Spinal cord (tissue), 10 donors: ENCODE data around the gene DISP1. TPM values are rescaled to one million over a fixed set of nuclear protein-coding genes. Genes with fewer than 3 reads are reported as not detected.
A peak's percentile ranks its signal among the peaks of the same experiment; 100 is the strongest.

Experiments
- DNase-seq, 6 donors: peaks; one replicate each; pipeline versions ENCODE4 v3.0.0 to v3.0.0-alpha.2; 2013 to 2015; ENCODE audit warnings: low spot score in 6 of 6, low read depth in 4 of 6
- H3K27ac ChIP-seq: one replicate; pipeline ENCODE4 v1.5.1; 2013; ENCODE audit warnings: low read depth, low read length, control low read depth
- H3K27me3 ChIP-seq: one replicate; pipeline ENCODE4 v1.6.1; 2013; ENCODE audit warnings: low read length; ENCODE audit not compliant: control insufficient read depth, insufficient read depth
- H3K36me3 ChIP-seq: one replicate; pipeline ENCODE4 v1.6.1; 2013; ENCODE audit warnings: low read length; ENCODE audit not compliant: control insufficient read depth, insufficient read depth
- H3K4me1 ChIP-seq: one replicate; pipeline ENCODE4 v1.6.1; 2013; ENCODE audit warnings: low read length; ENCODE audit not compliant: control insufficient read depth, insufficient read depth
- H3K4me3 ChIP-seq: one replicate; pipeline ENCODE4 v1.5.1; 2013; ENCODE audit warnings: low read depth, low read length, control low read depth
- H3K9me3 ChIP-seq: one replicate; pipeline ENCODE4 v1.6.1; 2013; ENCODE audit warnings: low read length; ENCODE audit not compliant: control insufficient read depth, insufficient read depth
- WGBS: methylation state at CpG from one replicate; pipeline ENCODE4 v1.1.5; 2013; ENCODE audit warnings: missing lambda C conversion rate; ENCODE audit not compliant: insufficient coverage; 5-methylcytosine and 5-hydroxymethylcytosine counted together
- long read RNA-seq, 4 donors: transcript quantifications; one replicate each; lab custom pipeline, GENCODE V29; 2026
- polyA plus RNA-seq, 2 donors: library from polyadenylated mRNA; unstranded; fragments of 120-200 nt; gene quantifications; one replicate each; pipeline ENCODE4 v1.2.1, GENCODE V29; 2013; ENCODE audit not compliant: insufficient read length in 2 of 2
- total RNA-seq, 2 donors: library from RNA; depleted of rRNA in 1 of 2; stranded (reverse); fragments of 120-200 nt in 1 of 2; fragments of >200 nt in 1 of 2; gene quantifications; one replicate each; pipeline versions ENCODE4 v1.2.3 to v1.2.4, GENCODE V29; 2013 to 2014
- donor health status: healthy.

DISP1 gene
- 10 to 100 TPM; 11.7 to 18.8 TPM for total RNA-seq
- 10 to 100 TPM in 1 of 2 donors, 1 to 10 TPM in 1; 6.9 to 10.7 TPM for polyA plus RNA-seq
- long read RNA-seq, donor 1 = 0 reads
- long read RNA-seq, donor 2 = 0 reads
- long read RNA-seq, donor 3 = 0 reads
- long read RNA-seq, donor 4, full-length matches to known transcripts = 6 of 6 reads
- long read RNA-seq, donor 4, partial matches to known transcripts = 0 of 6 reads
- long read RNA-seq, donor 4, other reads (novel, unspliced or antisense) = 0 of 6 reads

DNA sequence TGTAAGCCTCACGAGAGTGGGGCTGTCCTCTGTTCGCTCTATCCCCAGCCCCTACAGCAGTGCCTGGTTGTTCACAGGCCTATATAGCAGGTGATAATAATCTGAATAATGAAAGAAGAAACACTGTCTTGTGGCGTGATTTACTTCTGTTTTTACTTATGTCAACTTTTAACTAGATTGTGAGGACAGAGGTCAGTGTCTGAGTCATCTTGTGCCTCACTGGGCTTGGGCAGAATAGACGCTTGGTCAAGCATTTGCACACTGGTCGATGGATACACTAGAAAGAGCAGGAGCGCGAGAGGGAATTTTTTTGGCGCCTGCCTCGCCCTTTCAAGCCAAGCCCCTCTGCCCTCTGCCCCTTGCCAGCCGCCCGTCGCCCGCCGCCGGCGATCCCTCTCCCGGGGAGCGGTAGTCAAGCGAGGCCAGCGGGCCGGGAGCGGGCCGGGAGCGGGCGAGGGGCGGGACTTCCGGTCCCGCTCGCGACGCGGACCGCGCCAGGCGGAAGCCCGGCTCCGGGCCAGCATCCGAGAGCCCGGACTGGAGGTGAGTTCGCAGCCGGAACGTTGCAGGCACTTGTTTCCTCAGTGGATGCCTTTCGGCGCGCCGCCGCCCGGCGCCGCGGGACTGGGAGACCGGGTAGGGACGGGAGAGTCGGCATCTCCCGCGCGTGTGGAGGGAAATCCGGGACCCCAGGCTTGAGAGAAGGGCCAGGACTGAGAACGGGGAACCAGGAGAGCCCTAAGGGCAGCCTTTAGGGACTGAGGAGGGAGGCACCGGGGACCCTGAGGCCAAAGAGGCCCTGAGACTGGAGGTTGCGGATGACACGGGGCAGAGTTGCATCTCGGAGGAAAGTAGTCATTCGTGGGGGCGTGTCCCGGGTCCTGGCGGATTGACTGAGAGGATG, at the start of gene DISP1:
Gene DISP1, plus strand, starts transcription at position 504 of the 904 bp plus-strand sequence. CDS start 127,785 bp downstream, outside the sequence.
- peak within 1 kb of the TSS; percentile 94 for H3K27ac ChIP-seq
- no peaks in the 10 kb centered on the region for H3K36me3 ChIP-seq
- peaks cover 5% of the 10 kb centered on the region for H3K4me1 ChIP-seq
- H3K27me3 ChIP-seq = peaks cover 3% of the 10 kb centered on the region
- no peaks in the 10 kb centered on the region for H3K9me3 ChIP-seq
- H3K4me3 ChIP-seq = peak within 1 kb of the TSS; percentile 99
- peak; percentile 53 to 93 (median 70) for DNase-seq
- 0% methylated on average over 65 of the region's 67 CpGs for WGBS

DNA sequence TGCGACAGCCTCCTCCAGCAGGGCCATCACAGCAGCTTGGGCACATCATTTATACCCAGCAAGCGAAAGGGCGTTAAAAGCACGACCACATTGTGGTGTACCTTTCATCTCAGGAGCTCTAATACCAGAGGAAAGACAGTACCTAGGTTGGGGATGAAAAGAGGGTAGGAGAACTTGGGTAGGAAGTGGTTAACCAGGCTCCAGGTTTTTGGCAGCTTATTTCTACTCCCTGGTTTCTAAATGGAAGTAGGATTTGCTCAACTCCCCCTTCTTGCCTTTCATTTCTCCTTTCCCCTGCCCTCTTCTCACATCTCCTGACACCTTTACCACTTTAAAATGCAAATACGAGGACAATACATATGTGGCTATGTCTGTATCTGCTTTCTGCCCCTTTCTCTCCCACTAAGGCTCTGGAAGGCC, 47.7 kb upstream of the DISP1 start:
- no peaks in the 10 kb centered on the region for H3K4me1 ChIP-seq
- WGBS = 71% methylated on average over 4 of the region's 5 CpGs
- no peak for DNase-seq
- no peaks in the 10 kb centered on the region for H3K36me3 ChIP-seq
- no peak overlapping the region for H3K4me3 ChIP-seq
- H3K27ac ChIP-seq = no peak overlapping the region
- H3K27me3 ChIP-seq = no peaks in the 10 kb centered on the region
- no peaks in the 10 kb centered on the region for H3K9me3 ChIP-seq

GRCh38 chr1:222768592-222768991, 46.2 kb upstream of the DISP1 start:
- no peak for DNase-seq

DNA sequence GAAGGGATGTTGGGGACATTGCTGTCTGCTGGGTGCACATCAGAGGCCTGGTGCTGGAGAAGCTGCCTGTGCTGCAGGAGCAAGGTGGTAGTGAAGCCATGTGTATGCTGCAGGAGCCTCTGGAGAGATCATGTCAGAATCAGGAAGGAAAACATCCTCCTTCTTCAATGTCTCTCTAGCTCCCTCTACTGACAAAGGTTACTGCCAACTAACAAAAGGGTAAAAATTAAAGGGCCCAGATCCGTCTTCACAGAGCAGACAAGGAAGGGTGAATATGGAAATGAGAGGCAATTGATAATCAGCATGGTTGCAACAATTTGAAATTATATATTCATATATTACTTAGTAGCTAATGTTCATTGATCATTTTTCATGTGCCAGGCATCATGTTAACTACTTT, 45.7 kb upstream of the DISP1 start:
- Histone ChIP-seq H3K4me3 (no peak overlapping the region), H3K27me3 (no peaks in the 10 kb centered on the region), H3K36me3 (no peaks in the 10 kb centered on the region), H3K27ac (no peak overlapping the region), H3K9me3 (no peaks in the 10 kb centered on the region), H3K4me1 (no peaks in the 10 kb centered on the region)
- WGBS = no CpG with 5 or more reads among the region's 1 CpG
- no peak for DNase-seq

More at GRCh38 chr1:222768592-222768991, 46.2 kb upstream of the DISP1 start:
- Histone ChIP-seq H3K27ac (no peak overlapping the region), H3K4me3 (no peak overlapping the region), H3K27me3 (no peaks in the 10 kb centered on the region), H3K9me3 (no peaks in the 10 kb centered on the region), H3K4me1 (no peaks in the 10 kb centered on the region), H3K36me3 (no peaks in the 10 kb centered on the region)

- H3K27me3 ChIP-seq = no peaks in the 10 kb centered on the region
- no peaks in the 10 kb centered on the region for H3K9me3 ChIP-seq
- no peaks in the 10 kb centered on the region for H3K4me1 ChIP-seq
- no peak overlapping the region for H3K4me3 ChIP-seq
- no peak overlapping the region for H3K27ac ChIP-seq
- DNase-seq = no peak
- no peaks in the 10 kb centered on the region for H3K36me3 ChIP-seq
- no CpG with 5 or more reads among the region's 2 CpGs for WGBS
These were observed 44.7 kb upstream of the DISP1 start for GRCh38 chr1:222769971-222770620.

- H3K9me3 ChIP-seq = no peaks in the 10 kb centered on the region
- no peak overlapping the region for H3K27ac ChIP-seq
- H3K4me3 ChIP-seq = no peak overlapping the region
- H3K27me3 ChIP-seq = no peaks in the 10 kb centered on the region
- DNase-seq = peak in 2 of 6 donors; percentile 65 to 72
- no peaks in the 10 kb centered on the region for H3K36me3 ChIP-seq
- WGBS = no CpG with 5 or more reads among the region's 4 CpGs
- H3K4me1 ChIP-seq = no peaks in the 10 kb centered on the region
These were observed 41.9 kb upstream of the DISP1 start for GRCh38 chr1:222772996-222773379.

GRCh38 chr1:222777463-222777862, 37.4 kb upstream of the DISP1 start:
- Histone ChIP-seq H3K27me3 (no peaks in the 10 kb centered on the region), H3K4me3 (no peak overlapping the region), H3K36me3 (no peaks in the 10 kb centered on the region), H3K9me3 (peaks cover 2% of the 10 kb centered on the region), H3K4me1 (no peaks in the 10 kb centered on the region), H3K27ac (no peak overlapping the region)
- WGBS = no CpG with 5 or more reads among the region's 1 CpG
- DNase-seq = no peak

GRCh38 chr1:222777977-222778376, 36.9 kb upstream of the DISP1 start:
- Histone ChIP-seq H3K9me3 (peaks cover 2% of the 10 kb centered on the region), H3K27me3 (no peaks in the 10 kb centered on the region), H3K4me3 (no peak overlapping the region), H3K27ac (no peak overlapping the region), H3K4me1 (no peaks in the 10 kb centered on the region), H3K36me3 (no peaks in the 10 kb centered on the region)
- WGBS = 100% methylated on average over 1 of the region's 2 CpGs
- DNase-seq = no peak

DNA sequence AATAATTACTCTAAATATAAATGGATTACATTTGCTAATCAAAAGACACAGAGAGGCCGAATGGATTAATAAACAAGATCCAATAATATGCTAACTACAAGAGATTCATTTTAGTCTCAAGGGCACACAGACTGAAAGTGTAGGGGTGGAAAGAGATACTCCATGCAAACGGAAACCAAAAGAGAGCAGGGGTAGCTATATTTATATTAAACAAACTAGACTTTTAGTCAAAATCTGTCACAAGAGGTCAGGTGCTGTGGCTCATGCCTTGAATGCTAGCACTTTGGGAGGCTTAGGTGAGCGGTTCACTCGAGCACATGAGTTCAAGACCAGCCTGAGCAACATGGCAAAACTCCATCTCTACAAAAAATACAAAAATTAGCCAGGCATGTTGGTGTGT, 33.6 kb upstream of the DISP1 start:
- H3K9me3 ChIP-seq = peaks cover 2% of the 10 kb centered on the region

More for the DNA sequence above, 33.6 kb upstream of the DISP1 start:
- H3K36me3 ChIP-seq = no peaks in the 10 kb centered on the region
- DNase-seq = no peak
- no peaks in the 10 kb centered on the region for H3K27me3 ChIP-seq
- no CpG with 5 or more reads among the region's 4 CpGs for WGBS
- H3K27ac ChIP-seq = no peak overlapping the region
- H3K4me1 ChIP-seq = no peaks in the 10 kb centered on the region
- H3K4me3 ChIP-seq = no peak overlapping the region
